H1 (cell line): ENCODE data around the gene DUS1L. TPM values are rescaled to one million over a fixed set of nuclear protein-coding genes. Genes with fewer than 3 reads are reported as not detected.

ENCODE experiments used
- HDAC2 ChIP-seq, 2 experiments: fragments of 300-600 bp in 1 of 2; sonication (generic) in 1 of 2; IDR thresholded peaks; 2 replicates each; pipeline ENCODE4 v1.6.1; 2011 to 2012; ENCODE audit warnings: low read depth in 2 of 2, low read length in 2 of 2, mild to moderate bottlenecking in 2 of 2, moderate library complexity in 2 of 2, borderline replicate concordance in 1 of 2, inconsistent platforms in 1 of 2
- polyA plus RNA-seq, 7 experiments: library from polyadenylated mRNA; depleted of rRNA in 3 of 7; stranded (reverse) in 5 of 7; unstranded in 2 of 7; fragments of >200 nt in 5 of 7; fragments of 200-250 nt in 2 of 7; gene quantifications; 1 replicate in 5 of 7; 2 replicates in 1 of 7; 4 replicates in 1 of 7; pipeline versions ENCODE4 v1.2.1 to v1.2.3, GENCODE V29; 2011 to 2013; ENCODE audit warnings: missing spikeins in 2 of 7, mixed read lengths in 2 of 7
- total RNA-seq: library from RNA; stranded (reverse); fragmentation: NEBNext Ultra II Directional; extraction: Animal tissue kit (Norgen Biotek cat#: 25700); gene quantifications from 2 replicates; pipeline ENCODE4 v1.2.1, GENCODE V29; 2021
- TF ChIP-seq, protein P1 (sequence below): IDR thresholded peaks from 2 replicates; pipeline ENCODE4 v1.6.1; 2011; ENCODE audit warnings: low read depth, mild to moderate bottlenecking, low read length; ENCODE audit not compliant: insufficient read depth

DUS1L gene
- total and polyA plus RNA-seq, 2 of the 8 experiments (the other 6 are each of a cell fraction or from before 2014, with no cell fraction given): 34.5 to 69.1 TPM

DNA sequence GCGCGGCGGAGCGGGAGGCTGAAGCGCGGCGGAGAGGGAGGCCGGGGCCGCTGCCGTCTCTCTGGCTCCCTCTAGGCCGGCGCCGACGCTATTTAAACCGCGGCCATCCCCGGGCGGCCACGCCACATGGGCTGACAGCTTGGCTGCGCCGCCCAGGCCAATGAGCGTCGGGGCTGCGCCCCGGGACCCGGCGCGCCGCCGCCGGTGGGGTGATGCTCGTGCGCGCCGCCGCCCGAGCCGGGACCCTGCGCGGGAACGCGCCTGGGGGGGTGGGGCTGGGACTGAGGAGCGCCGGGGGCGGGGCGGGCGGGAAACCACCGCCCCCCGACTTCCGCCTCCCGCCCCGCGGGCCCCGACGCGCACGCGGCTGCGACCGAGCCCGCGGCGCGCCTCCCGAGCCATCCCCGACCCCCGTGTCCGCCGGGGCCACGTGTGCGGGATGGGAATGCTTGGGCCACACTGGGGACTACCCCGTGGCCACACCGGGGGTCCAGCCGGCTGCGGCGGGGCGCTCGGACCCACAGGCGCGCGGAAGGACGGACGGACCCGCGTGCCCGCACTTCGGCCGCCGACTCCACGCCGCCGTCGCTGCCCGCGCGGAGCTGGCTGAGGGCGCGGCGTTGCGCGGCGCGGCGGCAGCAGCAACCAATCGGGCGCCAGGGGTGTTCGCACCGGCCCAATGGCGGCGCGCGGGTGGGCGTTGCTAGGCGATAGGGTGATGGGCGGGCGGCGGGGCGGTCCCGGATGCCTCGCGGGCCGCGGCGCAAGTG, 32.8 kb upstream of the DUS1L start, which contains the start of gene FASN (continued):
- TF ChIP-seq HDAC2 (IDR thresholded peaks at IDR 0.05; ENCODE audit: borderline replicate concordance in 1 of 2, low read depth in 2 of 2, low read length in 2 of 2): peak in 1 of 2 experiments; percentile 80; a peak in 1 of 4 replicates
- TF ChIP-seq, protein P1, sequence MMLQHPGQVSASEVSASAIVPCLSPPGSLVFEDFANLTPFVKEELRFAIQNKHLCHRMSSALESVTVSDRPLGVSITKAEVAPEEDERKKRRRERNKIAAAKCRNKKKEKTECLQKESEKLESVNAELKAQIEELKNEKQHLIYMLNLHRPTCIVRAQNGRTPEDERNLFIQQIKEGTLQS: no peak
